GM23338 (cell line): ENCODE data around the gene SLC2A9. TPM values are rescaled to one million over a fixed set of nuclear protein-coding genes. Genes with fewer than 3 reads are reported as not detected.
"Not testable (repeated sequence)": the region's sequence is repeated elsewhere in the genome, so short reads cannot be mapped to it uniquely, and the experiment has no call there.

Source experiments
- ATAC-seq: fragments of 200-7000 bp; cut with Tn5 transposase; 3 replicates; pipeline ENCODE4 v1.9.1; 2020
- DNase-seq: peaks from one replicate; pipeline ENCODE4 v3.0.0-alpha.2; 2015; ENCODE audit warnings: low spot score
- H2AFZ ChIP-seq: fragments of 200-600 bp; sonication (generic); 2 replicates; pipeline ENCODE4 v1.8.0; 2016; ENCODE audit warnings: antibody characterized with exemption, mild to moderate bottlenecking, moderate library complexity
- H3F3A ChIP-seq: fragments of 200-600 bp; sonication (generic); replicated peaks from 2 replicates; pipeline ENCODE4 v1.8.0; 2017; ENCODE audit warnings: antibody characterized with exemption, mixed run types, low read depth
- H3K27ac ChIP-seq: fragments of 200-600 bp; sonication (generic); 2 replicates; pipeline ENCODE4 v1.6.1; 2016; ENCODE audit warnings: low read depth
- H3K27me3 ChIP-seq: fragments of 200-600 bp; sonication (generic); 2 replicates; pipeline ENCODE4 v1.8.0; 2016; ENCODE audit warnings: mild to moderate bottlenecking, mixed run types, moderate library complexity; ENCODE audit not compliant: insufficient read depth
- H3K36me3 ChIP-seq: fragments of 200-600 bp; sonication (generic); 2 replicates; pipeline ENCODE4 v1.8.0; 2016; ENCODE audit warnings: mild to moderate bottlenecking; ENCODE audit not compliant: insufficient read depth
- H3K4me1 ChIP-seq: fragments of 200-600 bp; sonication (generic); 2 replicates; pipeline ENCODE4 v1.8.0; 2016; ENCODE audit warnings: mild to moderate bottlenecking, moderate library complexity; ENCODE audit not compliant: insufficient read depth
- H3K4me2 ChIP-seq: fragments of 200-600 bp; sonication (generic); 2 replicates; pipeline ENCODE4 v1.7.1; 2017; ENCODE audit warnings: mixed run types
- H3K4me3 ChIP-seq: fragments of 200-600 bp; sonication (generic); 2 replicates; pipeline ENCODE4 v1.6.1; 2016; ENCODE audit warnings: mixed run types
- H3K79me2 ChIP-seq: fragments of 200-600 bp; sonication (generic); replicated peaks from 2 replicates; pipeline ENCODE4 v1.8.0; 2017; ENCODE audit warnings: mild to moderate bottlenecking; ENCODE audit not compliant: insufficient read depth
- H3K9me2 ChIP-seq: fragments of 200-600 bp; sonication (generic); 2 replicates; pipeline ENCODE4 v1.8.0; 2017; ENCODE audit not compliant: insufficient read depth
- H4K20me1 ChIP-seq: fragments of 200-600 bp; sonication (generic); replicated peaks from 2 replicates; pipeline ENCODE4 v1.8.0; 2017; ENCODE audit warnings: mild to moderate bottlenecking; ENCODE audit not compliant: insufficient read depth
- H3K27ac Mint-ChIP-seq: 2 replicates; pipeline ENCODE4 v1.8.0; 2020; ENCODE audit warnings: inconsistent platforms, mild to moderate bottlenecking, moderate library complexity, mixed read lengths
- H3K27me3 Mint-ChIP-seq: 3 replicates; pipeline ENCODE4 v1.8.0; 2022; ENCODE audit warnings: low read depth, mild to moderate bottlenecking, moderate library complexity, mixed read lengths, inconsistent platforms; ENCODE audit not compliant: insufficient read depth, poor library complexity
- H3K36me3 Mint-ChIP-seq: 3 replicates; pipeline ENCODE4 v1.8.0; 2021; ENCODE audit warnings: low read depth, mild to moderate bottlenecking, inconsistent platforms, moderate library complexity, mixed read lengths
- H3K4me1 Mint-ChIP-seq: 3 replicates; pipeline ENCODE4 v1.8.0; 2020; ENCODE audit warnings: mild to moderate bottlenecking, inconsistent platforms, mixed read lengths
- H3K4me3 Mint-ChIP-seq: 3 replicates; pipeline ENCODE4 v1.8.0; 2021; ENCODE audit warnings: moderate library complexity, mild to moderate bottlenecking, inconsistent platforms, mixed read lengths
- H3K9me3 Mint-ChIP-seq: 3 replicates; pipeline ENCODE4 v1.8.0; 2020; ENCODE audit warnings: moderate library complexity, mild to moderate bottlenecking, inconsistent platforms, mixed read lengths
- CREB1 ChIP-seq: fragments of 250-450 bp; sonication (Bioruptor Pico); IDR thresholded peaks from 2 replicates; pipeline ENCODE4 v1.5.0; 2020; ENCODE audit warnings: low read depth, mild to moderate bottlenecking, moderate library complexity
- EZH2 ChIP-seq: fragments of 200-600 bp; sonication (generic); IDR thresholded peaks from one replicate; pipeline ENCODE4 v1.8.0; 2017; ENCODE audit warnings: antibody characterized with exemption, mild to moderate bottlenecking, low read depth; ENCODE audit not compliant: unreplicated experiment
- EZH2phosphoT487 ChIP-seq: fragments of 200-600 bp; sonication (generic); IDR thresholded peaks from one replicate; pipeline ENCODE4 v1.8.1; 2018; ENCODE audit warnings: antibody characterized with exemption; ENCODE audit not compliant: unreplicated experiment
- JUNB ChIP-seq: IDR thresholded peaks from one replicate; pipeline ENCODE4 v1.6.1; 2016; ENCODE audit warnings: antibody characterized with exemption; ENCODE audit not compliant: unreplicated experiment
- NANOG ChIP-seq: IDR thresholded peaks from 2 replicates; pipeline ENCODE4 v1.6.1; 2016; ENCODE audit warnings: antibody characterized with exemption, borderline replicate concordance
- POLR2AphosphoS5 ChIP-seq: IDR thresholded peaks from 2 replicates; pipeline ENCODE4 v1.6.1; 2016; ENCODE audit warnings: antibody characterized with exemption, low read depth
- STAT1 ChIP-seq: IDR thresholded peaks from one replicate; pipeline ENCODE4 v1.6.1; 2016; ENCODE audit warnings: antibody characterized with exemption; ENCODE audit not compliant: unreplicated experiment
- ZNF114 ChIP-seq: fragments of 250-450 bp; sonication (Bioruptor Pico); IDR thresholded peaks from 2 replicates; pipeline ENCODE4 v1.5.0; 2020; ENCODE audit warnings: mild to moderate bottlenecking, moderate library complexity
- ZNF331 ChIP-seq: fragments of 250-450 bp; sonication (Bioruptor Pico); IDR thresholded peaks from 2 replicates; pipeline ENCODE4 v1.5.0; 2020; ENCODE audit warnings: low read depth, mild to moderate bottlenecking, moderate library complexity
- polyA plus RNA-seq: library from polyadenylated mRNA; unstranded; fragments of >200 nt; fragmentation: Nextera tagmentation; extraction: Ambion mirVana; gene quantifications from 2 replicates; pipeline ENCODE4 v1.2.1, GENCODE V29; 2016
- total RNA-seq: library from RNA; depleted of rRNA; stranded (reverse); fragments of >200 nt; shearing (Covaris generic); gene quantifications from 2 replicates; pipeline ENCODE4 v1.2.3, GENCODE V29; 2014
- TF ChIP-seq, protein P1 (sequence below), 2 experiments: fragments of 200-600 bp in 1 of 2; sonication (generic) in 1 of 2; conservative IDR thresholded peaks; 2 replicates each; pipeline versions ENCODE4 v1.5.1 to v1.6.1; 2016 to 2017; ENCODE audit warnings: antibody characterized with exemption in 2 of 2, low read depth in 2 of 2, mild to moderate bottlenecking in 2 of 2, moderate library complexity in 1 of 2
- TF ChIP-seq, protein P2 (sequence below): fragments of 250-450 bp; sonication (Bioruptor Pico); IDR thresholded peaks from 2 replicates; pipeline ENCODE4 v1.5.0; 2020; ENCODE audit warnings: mild to moderate bottlenecking, moderate library complexity
- TF ChIP-seq, protein P3 (sequence below): IDR thresholded peaks from 2 replicates; pipeline ENCODE4 v1.6.1; 2016; ENCODE audit warnings: antibody characterized with exemption

The SLC2A9 gene
- total and polyA plus RNA-seq, 2 experiments from 2014 or later = 0.21 to 0.40 TPM

DNA sequence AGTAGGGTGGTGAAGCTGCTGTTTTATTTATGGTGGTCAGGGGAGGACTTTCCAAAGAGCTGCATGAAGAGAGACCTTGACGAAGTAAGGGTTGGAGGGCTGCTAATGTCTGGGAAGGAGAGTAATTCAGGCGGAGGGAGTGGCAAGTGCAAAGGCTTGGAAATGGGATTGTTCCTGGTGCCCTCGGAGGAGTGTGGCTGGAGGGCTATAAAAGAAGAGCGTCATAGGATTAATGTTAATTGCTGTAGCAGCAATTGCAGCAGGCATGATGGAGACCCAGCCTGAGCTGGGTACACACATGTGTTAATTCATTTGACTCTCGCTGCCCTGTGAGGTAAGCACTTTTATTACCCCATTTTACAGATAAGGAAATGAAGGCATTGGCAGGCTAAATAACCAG, 235.4 kb downstream of the SLC2A9 start:
- not testable (repeated sequence) for H3K4me3 ChIP-seq, DNase-seq, H3K27ac ChIP-seq, ATAC-seq, H3K4me3 Mint-ChIP-seq, H3K36me3 ChIP-seq, H3K79me2 ChIP-seq, H2AFZ ChIP-seq, H3K4me1 ChIP-seq, H4K20me1 ChIP-seq, H3K36me3 Mint-ChIP-seq, H3K27ac Mint-ChIP-seq, H3F3A ChIP-seq, H3K9me3 Mint-ChIP-seq, H3K4me1 Mint-ChIP-seq, H3K4me2 ChIP-seq, H3K9me2 ChIP-seq
- H3K27me3 Mint-ChIP-seq = peaks cover 23% of the 10 kb centered on the region
- peaks cover 20% of the 10 kb centered on the region for H3K27me3 ChIP-seq

DNA sequence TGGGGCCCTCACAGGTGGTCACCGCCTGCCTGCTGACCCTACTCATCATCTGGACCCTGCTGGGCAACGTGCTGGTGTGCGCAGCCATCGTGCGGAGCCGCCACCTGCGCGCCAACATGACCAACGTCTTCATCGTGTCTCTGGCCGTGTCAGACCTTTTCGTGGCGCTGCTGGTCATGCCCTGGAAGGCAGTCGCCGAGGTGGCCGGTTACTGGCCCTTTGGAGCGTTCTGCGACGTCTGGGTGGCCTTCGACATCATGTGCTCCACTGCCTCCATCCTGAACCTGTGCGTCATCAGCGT, 239.2 kb downstream of the SLC2A9 start:
- H3F3A ChIP-seq = no peaks in the 10 kb centered on the region
- TF ChIP-seq, protein P1, sequence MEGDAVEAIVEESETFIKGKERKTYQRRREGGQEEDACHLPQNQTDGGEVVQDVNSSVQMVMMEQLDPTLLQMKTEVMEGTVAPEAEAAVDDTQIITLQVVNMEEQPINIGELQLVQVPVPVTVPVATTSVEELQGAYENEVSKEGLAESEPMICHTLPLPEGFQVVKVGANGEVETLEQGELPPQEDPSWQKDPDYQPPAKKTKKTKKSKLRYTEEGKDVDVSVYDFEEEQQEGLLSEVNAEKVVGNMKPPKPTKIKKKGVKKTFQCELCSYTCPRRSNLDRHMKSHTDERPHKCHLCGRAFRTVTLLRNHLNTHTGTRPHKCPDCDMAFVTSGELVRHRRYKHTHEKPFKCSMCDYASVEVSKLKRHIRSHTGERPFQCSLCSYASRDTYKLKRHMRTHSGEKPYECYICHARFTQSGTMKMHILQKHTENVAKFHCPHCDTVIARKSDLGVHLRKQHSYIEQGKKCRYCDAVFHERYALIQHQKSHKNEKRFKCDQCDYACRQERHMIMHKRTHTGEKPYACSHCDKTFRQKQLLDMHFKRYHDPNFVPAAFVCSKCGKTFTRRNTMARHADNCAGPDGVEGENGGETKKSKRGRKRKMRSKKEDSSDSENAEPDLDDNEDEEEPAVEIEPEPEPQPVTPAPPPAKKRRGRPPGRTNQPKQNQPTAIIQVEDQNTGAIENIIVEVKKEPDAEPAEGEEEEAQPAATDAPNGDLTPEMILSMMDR (conservative IDR thresholded peaks at IDR 0.05; ENCODE audit: low read depth in 2 of 2) = no peak
- TF ChIP-seq EZH2phosphoT487 = no peak
- TF ChIP-seq CREB1 = no peak
- no peak for TF ChIP-seq POLR2AphosphoS5
- TF ChIP-seq, protein P2, sequence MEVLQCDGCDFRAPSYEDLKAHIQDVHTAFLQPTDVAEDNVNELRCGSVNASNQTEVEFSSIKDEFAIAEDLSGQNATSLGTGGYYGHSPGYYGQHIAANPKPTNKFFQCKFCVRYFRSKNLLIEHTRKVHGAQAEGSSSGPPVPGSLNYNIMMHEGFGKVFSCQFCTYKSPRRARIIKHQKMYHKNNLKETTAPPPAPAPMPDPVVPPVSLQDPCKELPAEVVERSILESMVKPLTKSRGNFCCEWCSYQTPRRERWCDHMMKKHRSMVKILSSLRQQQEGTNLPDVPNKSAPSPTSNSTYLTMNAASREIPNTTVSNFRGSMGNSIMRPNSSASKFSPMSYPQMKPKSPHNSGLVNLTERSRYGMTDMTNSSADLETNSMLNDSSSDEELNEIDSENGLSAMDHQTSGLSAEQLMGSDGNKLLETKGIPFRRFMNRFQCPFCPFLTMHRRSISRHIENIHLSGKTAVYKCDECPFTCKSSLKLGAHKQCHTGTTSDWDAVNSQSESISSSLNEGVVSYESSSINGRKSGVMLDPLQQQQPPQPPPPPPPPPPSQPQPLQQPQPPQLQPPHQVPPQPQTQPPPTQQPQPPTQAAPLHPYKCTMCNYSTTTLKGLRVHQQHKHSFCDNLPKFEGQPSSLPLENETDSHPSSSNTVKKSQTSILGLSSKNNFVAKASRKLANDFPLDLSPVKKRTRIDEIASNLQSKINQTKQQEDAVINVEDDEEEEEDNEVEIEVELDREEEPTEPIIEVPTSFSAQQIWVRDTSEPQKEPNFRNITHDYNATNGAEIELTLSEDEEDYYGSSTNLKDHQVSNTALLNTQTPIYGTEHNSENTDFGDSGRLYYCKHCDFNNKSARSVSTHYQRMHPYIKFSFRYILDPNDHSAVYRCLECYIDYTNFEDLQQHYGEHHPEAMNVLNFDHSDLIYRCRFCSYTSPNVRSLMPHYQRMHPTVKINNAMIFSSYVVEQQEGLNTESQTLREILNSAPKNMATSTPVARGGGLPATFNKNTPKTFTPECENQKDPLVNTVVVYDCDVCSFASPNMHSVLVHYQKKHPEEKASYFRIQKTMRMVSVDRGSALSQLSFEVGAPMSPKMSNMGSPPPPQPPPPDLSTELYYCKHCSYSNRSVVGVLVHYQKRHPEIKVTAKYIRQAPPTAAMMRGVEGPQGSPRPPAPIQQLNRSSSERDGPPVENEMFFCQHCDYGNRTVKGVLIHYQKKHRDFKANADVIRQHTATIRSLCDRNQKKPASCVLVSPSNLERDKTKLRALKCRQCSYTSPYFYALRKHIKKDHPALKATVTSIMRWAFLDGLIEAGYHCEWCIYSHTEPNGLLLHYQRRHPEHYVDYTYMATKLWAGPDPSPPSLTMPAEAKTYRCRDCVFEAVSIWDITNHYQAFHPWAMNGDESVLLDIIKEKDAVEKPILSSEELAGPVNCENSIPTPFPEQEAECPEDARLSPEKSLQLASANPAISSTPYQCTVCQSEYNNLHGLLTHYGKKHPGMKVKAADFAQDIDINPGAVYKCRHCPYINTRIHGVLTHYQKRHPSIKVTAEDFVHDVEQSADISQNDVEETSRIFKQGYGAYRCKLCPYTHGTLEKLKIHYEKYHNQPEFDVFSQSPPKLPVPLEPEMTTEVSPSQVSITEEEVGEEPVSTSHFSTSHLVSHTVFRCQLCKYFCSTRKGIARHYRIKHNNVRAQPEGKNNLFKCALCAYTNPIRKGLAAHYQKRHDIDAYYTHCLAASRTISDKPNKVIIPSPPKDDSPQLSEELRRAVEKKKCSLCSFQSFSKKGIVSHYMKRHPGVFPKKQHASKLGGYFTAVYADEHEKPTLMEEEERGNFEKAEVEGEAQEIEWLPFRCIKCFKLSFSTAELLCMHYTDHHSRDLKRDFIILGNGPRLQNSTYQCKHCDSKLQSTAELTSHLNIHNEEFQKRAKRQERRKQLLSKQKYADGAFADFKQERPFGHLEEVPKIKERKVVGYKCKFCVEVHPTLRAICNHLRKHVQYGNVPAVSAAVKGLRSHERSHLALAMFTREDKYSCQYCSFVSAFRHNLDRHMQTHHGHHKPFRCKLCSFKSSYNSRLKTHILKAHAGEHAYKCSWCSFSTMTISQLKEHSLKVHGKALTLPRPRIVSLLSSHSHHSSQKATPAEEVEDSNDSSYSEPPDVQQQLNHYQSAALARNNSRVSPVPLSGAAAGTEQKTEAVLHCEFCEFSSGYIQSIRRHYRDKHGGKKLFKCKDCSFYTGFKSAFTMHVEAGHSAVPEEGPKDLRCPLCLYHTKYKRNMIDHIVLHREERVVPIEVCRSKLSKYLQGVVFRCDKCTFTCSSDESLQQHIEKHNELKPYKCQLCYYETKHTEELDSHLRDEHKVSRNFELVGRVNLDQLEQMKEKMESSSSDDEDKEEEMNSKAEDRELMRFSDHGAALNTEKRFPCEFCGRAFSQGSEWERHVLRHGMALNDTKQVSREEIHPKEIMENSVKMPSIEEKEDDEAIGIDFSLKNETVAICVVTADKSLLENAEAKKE (CRISPR knock-in tag) = no peak
- TF ChIP-seq ZNF114 = no peak
- no peak for TF ChIP-seq JUNB
- no peak for TF ChIP-seq EZH2
- no peak for TF ChIP-seq STAT1
- TF ChIP-seq, protein P3, sequence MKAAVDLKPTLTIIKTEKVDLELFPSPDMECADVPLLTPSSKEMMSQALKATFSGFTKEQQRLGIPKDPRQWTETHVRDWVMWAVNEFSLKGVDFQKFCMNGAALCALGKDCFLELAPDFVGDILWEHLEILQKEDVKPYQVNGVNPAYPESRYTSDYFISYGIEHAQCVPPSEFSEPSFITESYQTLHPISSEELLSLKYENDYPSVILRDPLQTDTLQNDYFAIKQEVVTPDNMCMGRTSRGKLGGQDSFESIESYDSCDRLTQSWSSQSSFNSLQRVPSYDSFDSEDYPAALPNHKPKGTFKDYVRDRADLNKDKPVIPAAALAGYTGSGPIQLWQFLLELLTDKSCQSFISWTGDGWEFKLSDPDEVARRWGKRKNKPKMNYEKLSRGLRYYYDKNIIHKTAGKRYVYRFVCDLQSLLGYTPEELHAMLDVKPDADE = no peak
- TF ChIP-seq ZNF331 = no peak
- TF ChIP-seq NANOG = no peak

More for the DNA sequence above, 239.2 kb downstream of the SLC2A9 start:
- H3K4me3 ChIP-seq = peak overlapping the region; percentile 58
- Mint-ChIP-seq H3K27me3 (peaks cover 38% of the 10 kb centered on the region), H3K36me3 (no peaks in the 10 kb centered on the region; the same call in 2 of the 3 replicates), H3K9me3 (peaks cover 6% of the 10 kb centered on the region; the same call in 2 of the 3 replicates), H3K4me3 (peak overlapping the region; percentile 70), H3K27ac (no peak overlapping the region), H3K4me1 (peaks cover 5% of the 10 kb centered on the region; the same call in 2 of the 3 replicates)
- H3K27ac ChIP-seq = no peak overlapping the region
- peak overlapping the region; percentile 78 for H3K4me2 ChIP-seq
- no peaks in the 10 kb centered on the region for H3K36me3 ChIP-seq
- peak overlapping the region; percentile 18; the same call in 1 of the 2 replicates for H2AFZ ChIP-seq
- H3K9me2 ChIP-seq = no peaks in the 10 kb centered on the region
- H4K20me1 ChIP-seq = no peaks in the 10 kb centered on the region
- H3K27me3 ChIP-seq = peaks cover 35% of the 10 kb centered on the region
- ATAC-seq = no peak
- no peak for DNase-seq
- H3K79me2 ChIP-seq = no peaks in the 10 kb centered on the region
- no peaks in the 10 kb centered on the region for H3K4me1 ChIP-seq
